GM12891 (cell line): ENCODE measurements around the gene TULP4.

Source experiments
- POLR2A ChIP-seq: IDR thresholded peaks from 2 replicates; pipeline ENCODE4 v1.6.1; 2011; ENCODE audit warnings: low read depth, low read length, control low read depth
- POLR2AphosphoS5 ChIP-seq: IDR thresholded peaks from 2 replicates; pipeline ENCODE4 v1.6.1; 2011; ENCODE audit warnings: low read depth, low read length, control low read depth
- SPI1 ChIP-seq: IDR thresholded peaks from 2 replicates; pipeline ENCODE4 v1.6.1; 2011; ENCODE audit warnings: low read depth, low read length, control low read depth
- TAF1 ChIP-seq: IDR thresholded peaks from 2 replicates; pipeline ENCODE4 v1.6.1; 2011; ENCODE audit warnings: low read depth, low read length, control low read depth

DNA sequence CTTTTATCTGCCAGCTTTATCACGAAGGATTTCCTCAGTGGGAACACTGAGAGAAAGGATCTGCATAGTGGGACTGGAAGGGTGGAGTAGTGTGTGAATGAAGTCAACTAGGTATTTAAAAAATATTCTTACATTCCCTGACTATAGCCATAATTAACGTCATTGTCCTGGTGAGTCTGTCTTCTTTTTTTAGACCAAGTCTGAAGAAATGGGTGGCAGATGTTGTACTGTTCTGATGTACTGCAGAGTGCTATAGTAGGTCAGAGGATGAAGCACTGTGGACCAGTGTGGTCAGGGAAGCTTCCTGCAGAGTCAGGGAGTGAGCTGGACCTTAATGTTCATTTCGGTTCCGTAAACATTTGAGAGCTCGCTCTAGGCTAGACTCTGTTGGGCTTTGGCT, 11.9 kb downstream of the TULP4 start:
- TF ChIP-seq POLR2A, result no peak
- no peak for TF ChIP-seq POLR2AphosphoS5
- no peak for TF ChIP-seq SPI1
- no peak for TF ChIP-seq TAF1
